Stimulated activated CD8-positive, alpha-beta memory T cell treated with anti-CD3 and anti-CD28 coated beads, Interleukin-12 subunit alpha, Interleukin-12 subunit beta, amount 100 ng/mL, for 24 hours (primary cell): ENCODE results near the gene ARL14.

Source experiments
- DNase-seq: peaks from one replicate; pipeline ENCODE4 v3.0.0-alpha.2; 2020; ENCODE audit errors: extremely low read depth

The ARL14 gene

GRCh38 chr3:160676547-160677303 is at the start of gene ARL14:
Gene ARL14, plus strand, starts transcription at chr3:160677160. Its CDS starts 187 bp downstream, at chr3:160677347.
- DNase-seq, result no peak

- no peak for DNase-seq
Measured at GRCh38 chr3:160629491-160629890, 47.5 kb upstream of the ARL14 start.

- no peak for DNase-seq
Measured at GRCh38 chr3:160633361-160634083, 43.4 kb upstream of the ARL14 start.

GRCh38 chr3:160635213-160635612 is 41.7 kb upstream of the ARL14 start:
- no peak for DNase-seq

- DNase-seq, result no peak
Measured at GRCh38 chr3:160637086-160637485, 39.9 kb upstream of the ARL14 start.

- DNase-seq, result no peak
Measured at GRCh38 chr3:160638184-160638583, 38.8 kb upstream of the ARL14 start.

- no peak for DNase-seq
Measured at GRCh38 chr3:160641665-160642309, 35.2 kb upstream of the ARL14 start.

GRCh38 chr3:160643994-160644393 is 33.0 kb upstream of the ARL14 start:
- DNase-seq, result no peak

GRCh38 chr3:160644491-160644890 is 32.5 kb upstream of the ARL14 start:
- DNase-seq, result no peak

- no peak for DNase-seq
Measured at GRCh38 chr3:160648701-160649100, 28.3 kb upstream of the ARL14 start.

GRCh38 chr3:160649596-160649995 is 27.4 kb upstream of the ARL14 start:
- no peak for DNase-seq

GRCh38 chr3:160653512-160653911 is 23.4 kb upstream of the ARL14 start:
- no peak for DNase-seq

- DNase-seq, result no peak
Measured at GRCh38 chr3:160660902-160661301, 16.1 kb upstream of the ARL14 start.

GRCh38 chr3:160661660-160662059 is 15.3 kb upstream of the ARL14 start:
- no peak for DNase-seq

- no peak for DNase-seq
Measured at GRCh38 chr3:160665231-160665630, 11.7 kb upstream of the ARL14 start.

- DNase-seq, result no peak
Measured at GRCh38 chr3:160665784-160666526, 11.0 kb upstream of the ARL14 start.

- DNase-seq, result no peak
Measured at GRCh38 chr3:160667452-160667851, 9.5 kb upstream of the ARL14 start.

GRCh38 chr3:160668454-160668853 is 8.5 kb upstream of the ARL14 start:
- DNase-seq, result no peak

- DNase-seq, result no peak
Measured at GRCh38 chr3:160671231-160671630, 5.7 kb upstream of the ARL14 start.

GRCh38 chr3:160671995-160672394 is 5.0 kb upstream of the ARL14 start:
- DNase-seq, result no peak

- no peak for DNase-seq
Measured at GRCh38 chr3:160673188-160673587, 3.8 kb upstream of the ARL14 start.

GRCh38 chr3:160675566-160676124 is 1.3 kb upstream of the ARL14 start:
- no peak for DNase-seq
